GM20431 (cell line): Measurements from ENCODE around the gene SLC16A7.

Experiments
- in situ Hi-C: fragments of 300-500 bp; cut with MseI, MboI; formaldehyde crosslinking; loops from one replicate; pipeline ENCODE4 v1.15.0; 2020; ENCODE audit warnings: low sequenced_read_pairs; ENCODE audit not compliant: unreplicated experiment

SLC16A7 gene

DNA sequence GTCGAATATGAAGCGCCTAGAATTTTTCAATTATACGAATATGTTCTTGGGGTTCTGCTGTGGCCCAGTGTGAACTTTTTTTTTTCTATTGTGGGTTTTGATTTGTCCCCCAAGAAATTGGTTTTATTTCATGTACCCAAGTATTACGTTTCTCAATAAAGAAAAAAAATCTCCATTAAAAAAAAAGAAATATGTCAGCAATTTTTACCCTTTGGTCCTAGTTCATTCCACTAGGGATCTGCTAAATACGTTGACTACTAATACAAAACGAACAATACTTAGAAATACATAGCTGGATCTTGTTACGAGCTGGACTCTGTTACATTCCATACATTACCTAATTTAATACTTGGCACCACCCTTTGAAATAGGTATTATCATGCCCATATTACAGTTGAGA is 216.9 kb downstream of the SLC16A7 start:
- in situ Hi-C loops: no loop called here

DNA sequence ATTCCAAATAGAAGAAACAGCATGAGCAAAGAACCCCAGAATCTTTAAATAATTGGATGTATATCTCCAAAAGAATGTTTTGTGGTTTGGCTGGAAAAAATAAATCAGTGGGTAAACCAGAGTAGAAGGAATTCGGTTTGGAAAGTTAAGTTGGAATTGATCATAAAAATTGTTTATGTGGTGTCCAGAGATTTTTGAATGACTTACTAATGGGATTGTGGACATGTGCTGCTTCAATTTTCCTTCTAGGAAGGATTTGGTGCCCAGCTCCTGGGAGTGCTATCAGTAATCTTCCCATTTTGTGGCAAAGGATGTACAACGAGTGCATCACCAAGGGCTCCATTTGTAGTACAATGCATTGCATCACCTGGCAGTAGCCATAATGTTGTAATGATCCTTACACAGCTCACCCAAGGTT is 224.8 kb downstream of the SLC16A7 start:
- in situ Hi-C loops: no loop called here

DNA sequence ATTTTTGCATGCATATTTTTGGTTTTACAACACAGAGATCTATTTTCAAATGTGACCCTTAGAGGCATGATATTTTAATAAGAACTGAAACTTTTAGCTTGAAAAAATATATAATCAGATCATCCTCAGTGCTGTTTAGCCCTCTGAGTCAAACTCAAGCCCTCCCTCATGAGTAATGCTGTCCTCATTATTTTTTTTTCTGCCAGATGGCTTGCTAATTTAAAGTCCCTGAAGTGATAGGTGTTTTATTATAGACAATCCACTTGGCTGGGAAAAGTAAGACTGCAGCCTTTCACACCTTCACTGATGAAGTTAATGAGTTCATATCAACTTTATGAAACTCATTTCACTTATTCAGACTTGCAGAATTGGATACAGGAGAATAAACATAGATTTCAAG is 227.7 kb downstream of the SLC16A7 start:
- in situ Hi-C loops: no loop called here

DNA sequence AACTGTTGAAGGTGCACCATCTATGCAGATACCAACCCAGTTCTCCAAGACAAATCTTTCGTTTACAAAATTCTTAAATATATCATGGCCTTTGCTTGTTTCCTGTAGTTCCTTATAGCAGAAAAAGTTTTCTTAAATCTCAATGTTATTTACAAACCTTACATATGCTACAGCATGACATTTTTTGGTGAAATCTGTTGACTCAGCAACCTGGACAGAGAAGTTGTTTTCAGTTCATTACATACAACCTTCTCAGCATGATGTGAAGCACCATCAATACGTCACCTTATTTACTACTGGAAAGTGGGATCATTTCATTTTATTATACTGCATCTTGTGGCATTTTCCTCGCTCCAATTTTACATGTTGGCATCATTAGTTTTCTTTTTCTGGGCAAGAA is 231.9 kb downstream of the SLC16A7 start:
- in situ Hi-C loops: no loop called here

DNA sequence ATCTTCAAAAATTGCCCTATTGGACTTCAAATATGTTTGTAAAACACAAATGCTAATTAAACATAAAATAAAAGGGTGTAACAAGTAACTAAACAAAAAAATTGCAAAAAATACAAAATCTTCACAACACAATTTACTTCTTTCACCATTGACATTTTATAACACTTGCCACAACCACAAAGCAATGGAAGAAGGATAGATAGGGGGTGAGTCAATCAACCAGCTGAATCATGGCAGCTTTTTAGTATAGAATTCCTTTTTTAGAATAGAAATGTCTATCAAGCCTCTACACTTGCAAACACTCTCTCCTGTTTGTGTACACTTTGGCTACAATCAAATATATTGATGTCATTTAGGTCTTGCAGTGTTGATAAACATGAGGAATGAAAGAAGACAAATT is 232.7 kb downstream of the SLC16A7 start:
- in situ Hi-C loops: no loop called here

DNA sequence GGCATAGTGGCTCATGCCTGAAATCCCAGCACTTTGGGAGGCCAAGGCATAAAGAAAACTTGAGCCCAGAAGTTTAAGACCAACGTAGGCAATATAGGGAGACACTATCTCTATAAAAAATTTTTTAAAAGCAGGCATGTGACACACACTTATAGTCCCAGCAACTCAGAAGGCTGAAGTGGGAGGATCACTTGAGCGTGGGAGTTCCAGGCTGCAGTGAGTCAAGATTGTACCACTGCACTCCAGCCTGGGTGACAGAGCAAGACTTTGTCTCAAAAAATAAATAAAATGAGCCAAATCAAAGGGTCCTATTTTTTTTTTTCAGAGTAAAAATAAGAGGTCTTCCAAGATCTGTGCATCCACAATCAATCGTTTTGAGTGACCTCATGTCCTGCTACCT is 237.6 kb downstream of the SLC16A7 start:
- in situ Hi-C loops: no loop called here

DNA sequence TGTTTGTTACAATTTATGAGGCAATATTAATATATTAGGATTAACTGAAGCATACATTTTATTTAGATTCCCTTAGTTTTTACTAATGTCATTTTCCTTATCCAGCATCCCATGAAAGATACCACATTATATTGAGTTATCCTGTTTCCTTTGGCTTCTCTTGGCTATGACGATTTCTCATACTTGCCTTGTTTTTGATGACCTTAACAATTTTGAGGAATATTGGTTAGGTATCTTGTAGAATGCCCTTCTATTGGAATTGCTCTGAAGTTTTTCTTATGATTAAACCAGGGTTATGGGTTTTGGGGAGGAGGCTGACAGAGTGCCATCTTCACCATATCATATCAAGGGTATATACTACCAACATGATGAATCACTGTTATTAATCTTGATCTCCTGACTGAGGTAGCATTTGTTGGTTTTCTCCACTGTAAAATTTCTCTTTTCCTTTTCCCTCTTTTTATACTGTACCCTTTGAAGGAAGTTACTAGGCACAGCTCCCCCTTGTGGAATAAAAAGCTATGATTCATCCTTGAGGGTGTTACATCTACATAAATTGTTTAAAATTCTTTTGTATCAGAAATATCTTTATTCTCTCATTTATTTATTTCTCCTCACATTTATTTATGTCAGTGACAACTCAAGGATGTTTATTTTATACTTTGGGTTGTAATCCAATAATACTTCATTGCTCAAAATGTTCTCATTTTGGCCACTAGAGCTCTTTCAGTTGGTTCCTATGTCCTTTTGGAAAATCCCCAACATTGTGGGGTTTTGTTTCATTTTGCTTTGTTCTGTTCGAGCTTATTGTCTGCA is 239.0 kb downstream of the SLC16A7 start:
- in situ Hi-C loops: no loop called here
